ENCODE measurements around the gene ASNS. TPM values are rescaled to one million over a fixed set of nuclear protein-coding genes. Genes with fewer than 3 reads are reported as not detected.

The ASNS gene
- total and polyA plus RNA-seq, 2 of the 8 experiments (the other 6 are each of a cell fraction or from before 2014, with no cell fraction given): 32.2 to 150 TPM

DNA sequence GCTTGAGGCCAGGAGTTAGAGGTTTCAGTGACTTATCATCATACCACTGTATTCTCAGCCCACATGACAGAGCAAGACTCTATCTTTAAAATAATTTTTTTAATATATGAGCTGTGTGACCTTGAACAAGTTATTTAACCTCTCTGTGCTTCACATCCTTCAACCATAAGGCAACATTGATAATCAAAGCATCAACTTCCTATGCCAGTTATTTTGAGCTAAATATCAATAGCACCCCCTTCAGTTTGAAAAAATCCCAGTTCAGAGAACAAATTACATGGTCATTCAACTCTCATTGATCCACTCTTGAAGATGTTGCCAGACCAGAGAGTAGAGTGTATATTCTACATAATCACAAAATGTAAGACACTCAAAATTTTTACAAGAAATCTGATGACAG, 53.0 kb downstream of the ASNS start:
- H3K36me3 ChIP-seq (ENCODE audit: control insufficient read depth in 2 of 4, insufficient read depth in 4 of 4, low read length in 3 of 4): no peaks in the 10 kb centered on the region
- H4K20me1 ChIP-seq (replicated peaks in 1 of 2; ENCODE audit: control insufficient read depth in 1 of 2, insufficient read depth in 2 of 2, low read length in 2 of 2): no peaks in the 10 kb centered on the region
- H3K18ac ChIP-seq (ENCODE audit: extremely low read depth, low read length): no peak overlapping the region
- H3K27ac ChIP-seq (ENCODE audit: low read depth, low read length): no peak overlapping the region
- no peaks in the 10 kb centered on the region for H3K79me1 ChIP-seq (ENCODE audit: low read depth, low read length)
- no peak overlapping the region for H2BK5ac ChIP-seq (ENCODE audit: low read depth, low read length)
- H2AK5ac ChIP-seq (ENCODE audit: low read depth, low read length): no peak overlapping the region
- ChIA-PET POLR2A (ENCODE audit: partially characterized antibody) (no interaction called here), CTCF (ENCODE audit: partially characterized antibody) (interaction anchor here (0.5 to 4.0 kb wide), 16 partner anchors 9 to 714 kb away, joined by 3 to 18 read pairs (median 3); no protein-coding TSS in a partner anchor)
- no peak overlapping the region for H4K91ac ChIP-seq (replicated peaks; ENCODE audit: insufficient read length, low read length)
- H3K4me3 ChIP-seq (ENCODE audit: extremely low read depth in 1 of 4, insufficient read depth in 2 of 4, low read depth in 3 of 4, low read length in 4 of 4): no peak overlapping the region
- no peak overlapping the region for H3K14ac ChIP-seq (ENCODE audit: insufficient read length)
- no peak for TF ChIP-seq RXRA (IDR thresholded peaks at IDR 0.05; ENCODE audit: insufficient read depth, low read depth, low read length)
- TF ChIP-seq, protein P1, sequence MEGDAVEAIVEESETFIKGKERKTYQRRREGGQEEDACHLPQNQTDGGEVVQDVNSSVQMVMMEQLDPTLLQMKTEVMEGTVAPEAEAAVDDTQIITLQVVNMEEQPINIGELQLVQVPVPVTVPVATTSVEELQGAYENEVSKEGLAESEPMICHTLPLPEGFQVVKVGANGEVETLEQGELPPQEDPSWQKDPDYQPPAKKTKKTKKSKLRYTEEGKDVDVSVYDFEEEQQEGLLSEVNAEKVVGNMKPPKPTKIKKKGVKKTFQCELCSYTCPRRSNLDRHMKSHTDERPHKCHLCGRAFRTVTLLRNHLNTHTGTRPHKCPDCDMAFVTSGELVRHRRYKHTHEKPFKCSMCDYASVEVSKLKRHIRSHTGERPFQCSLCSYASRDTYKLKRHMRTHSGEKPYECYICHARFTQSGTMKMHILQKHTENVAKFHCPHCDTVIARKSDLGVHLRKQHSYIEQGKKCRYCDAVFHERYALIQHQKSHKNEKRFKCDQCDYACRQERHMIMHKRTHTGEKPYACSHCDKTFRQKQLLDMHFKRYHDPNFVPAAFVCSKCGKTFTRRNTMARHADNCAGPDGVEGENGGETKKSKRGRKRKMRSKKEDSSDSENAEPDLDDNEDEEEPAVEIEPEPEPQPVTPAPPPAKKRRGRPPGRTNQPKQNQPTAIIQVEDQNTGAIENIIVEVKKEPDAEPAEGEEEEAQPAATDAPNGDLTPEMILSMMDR (IDR thresholded peaks at IDR 0.05; ENCODE audit: control extremely low read depth in 1 of 3, insufficient read depth in 1 of 3, low read depth in 1 of 3, low read length in 3 of 3): peak in 2 of 3 experiments; percentile 25 to 39; a peak in 2 of 4 replicates
- no peak for TF ChIP-seq EP300 (IDR thresholded peaks at IDR 0.05; ENCODE audit: borderline replicate concordance in 1 of 2, low read depth in 2 of 2, low read length in 2 of 2)
- TF ChIP-seq RAD21 (IDR thresholded peaks at IDR 0.05 in 1 of 2, conservative IDR thresholded peaks at IDR 0.05 in 1 of 2; ENCODE audit: low read depth in 2 of 2, low read length in 2 of 2): peak; percentile 68 to 71
- no peak for TF ChIP-seq CHD1 (IDR thresholded peaks at IDR 0.05; ENCODE audit: low read depth, low read length)
- no peak for TF ChIP-seq RBBP5 (IDR thresholded peaks at IDR 0.05; ENCODE audit: borderline replicate concordance, low read depth, low read length)
- no peak overlapping the region for H3K9ac ChIP-seq (replicated peaks in 1 of 4; ENCODE audit: extremely low read depth in 1 of 4, low read depth in 3 of 4, low read length in 3 of 4)
- H3K9me3 ChIP-seq (ENCODE audit: insufficient read depth in 2 of 2, low read depth in 1 of 2, low read length in 1 of 2): no peaks in the 10 kb centered on the region
- FAIRE-seq (peak; percentile 24), DNase-seq (ENCODE audit: low read depth in 1 of 2, low spot score in 2 of 2) (no peak)
- H2BK15ac ChIP-seq (ENCODE audit: low read length): no peak overlapping the region
- H2BK120ac ChIP-seq (replicated peaks; ENCODE audit: low read depth, low read length): no peak overlapping the region
- H3K23me2 ChIP-seq (ENCODE audit: low read depth, low read length): no peaks in the 10 kb centered on the region
- H3K4me1 ChIP-seq (replicated peaks in 1 of 4; ENCODE audit: control insufficient read depth in 3 of 4, insufficient read depth in 4 of 4, low read length in 3 of 4): no peaks in the 10 kb centered on the region
- H3K23ac ChIP-seq (ENCODE audit: insufficient read length): no peak overlapping the region
- H3K4me2 ChIP-seq (ENCODE audit: insufficient read depth in 1 of 2, low read depth in 2 of 2, low read length in 2 of 2): no peak overlapping the region
- H2AFZ ChIP-seq (ENCODE audit: low read length): no peak overlapping the region
- no peak overlapping the region for H4K8ac ChIP-seq (ENCODE audit: extremely low read depth, insufficient read depth, low read length)
- no peak overlapping the region for H3K56ac ChIP-seq (replicated peaks; ENCODE audit: insufficient read length, low read depth, low read length)
- H3K4ac ChIP-seq (replicated peaks; ENCODE audit: insufficient read length, low read depth, low read length): no peak overlapping the region
- no peak overlapping the region for H2BK20ac ChIP-seq (ENCODE audit: low read length)
- H2BK12ac ChIP-seq (ENCODE audit: low read depth, low read length): no peak overlapping the region
- no peaks in the 10 kb centered on the region for H3K79me2 ChIP-seq (ENCODE audit: control insufficient read depth in 1 of 2, insufficient read depth in 2 of 2, low read length in 2 of 2)
- no peak overlapping the region for H4K5ac ChIP-seq (ENCODE audit: insufficient read length, low read depth, low read length)
- H3K27me3 ChIP-seq (replicated peaks in 1 of 4; ENCODE audit: control insufficient read depth in 3 of 4, extremely low read depth in 1 of 4, insufficient read depth in 3 of 4, low read length in 3 of 4): no peaks in the 10 kb centered on the region
